ENCODE results near the gene MEX3D. TPM values are rescaled to one million over a fixed set of nuclear protein-coding genes. Genes with fewer than 3 reads are reported as not detected.

The MEX3D gene
- total and polyA plus RNA-seq, 4 donors = 0.92 to 9.1 (median 5.2) TPM

GRCh38 chr19:1525343-1525742 lies 42.8 kb downstream of the MEX3D start:
- TF ChIP-seq TAF1 (conservative IDR thresholded peaks at IDR 0.05) = no peak
- Histone ChIP-seq H3K4me3 (ENCODE audit: low read depth in 1 of 3, low read length in 3 of 3) (no peak overlapping the region), H3K9ac (ENCODE audit: low read depth in 1 of 2, low read length in 2 of 2) (no peak overlapping the region), H3K36me3 (ENCODE audit: control insufficient read depth in 4 of 4, insufficient read depth in 3 of 4, low read depth in 1 of 4, low read length in 3 of 4) (no peaks in the 10 kb centered on the region), H3K27ac (ENCODE audit: low read depth in 1 of 2, low read length in 2 of 2) (no peak overlapping the region), H3K9me3 (ENCODE audit: control insufficient read depth in 4 of 4, low read length in 3 of 4) (no peaks in the 10 kb centered on the region), H3K4me1 (ENCODE audit: control insufficient read depth in 4 of 4, insufficient read depth in 4 of 4, low read length in 3 of 4) (peaks cover 0 to 5% (median 2%) of the 10 kb centered on the region in 4 donors), H3K27me3 (ENCODE audit: control insufficient read depth in 4 of 4, insufficient read depth in 4 of 4, low read length in 3 of 4) (peaks cover 0 to 26% (median 7%) of the 10 kb centered on the region in 4 donors)
- no peak for DNase-seq (ENCODE audit: low spot score)
- whole genome bisulfite sequencing = 67% methylated on average over 31 of the region's 31 CpGs

- no peak for DNase-seq (ENCODE audit: low spot score)
- Histone ChIP-seq H3K27me3 (ENCODE audit: control insufficient read depth in 4 of 4, insufficient read depth in 4 of 4, low read length in 3 of 4) (peaks cover 0 to 26% (median 7%) of the 10 kb centered on the region in 4 donors), H3K36me3 (ENCODE audit: control insufficient read depth in 4 of 4, insufficient read depth in 3 of 4, low read depth in 1 of 4, low read length in 3 of 4) (no peaks in the 10 kb centered on the region), H3K4me3 (ENCODE audit: low read depth in 1 of 3, low read length in 3 of 3) (no peak overlapping the region), H3K9ac (ENCODE audit: low read depth in 1 of 2, low read length in 2 of 2) (no peak overlapping the region), H3K9me3 (ENCODE audit: control insufficient read depth in 4 of 4, low read length in 3 of 4) (no peaks in the 10 kb centered on the region), H3K27ac (ENCODE audit: low read depth in 1 of 2, low read length in 2 of 2) (no peak overlapping the region), H3K4me1 (ENCODE audit: control insufficient read depth in 4 of 4, insufficient read depth in 4 of 4, low read length in 3 of 4) (peaks cover 0 to 5% (median 2%) of the 10 kb centered on the region in 4 donors)
- TF ChIP-seq YY1 (IDR thresholded peaks at IDR 0.05) = no peak
- no peak for TF ChIP-seq HNF4A (conservative IDR thresholded peaks at IDR 0.05)
- TF ChIP-seq EGR1 (IDR thresholded peaks at IDR 0.05; ENCODE audit: low read depth in 2 of 2) = no peak
- TF ChIP-seq HNF4G (IDR thresholded peaks at IDR 0.05) = no peak
- TF ChIP-seq TAF1 (conservative IDR thresholded peaks at IDR 0.05) = no peak
- TF ChIP-seq REST (IDR thresholded peaks at IDR 0.05) = no peak
- no peak for TF ChIP-seq NR2F2 (IDR thresholded peaks at IDR 0.05)
- TF ChIP-seq SP1 (IDR thresholded peaks at IDR 0.05) = no peak
- no peak for TF ChIP-seq CTCF (IDR thresholded peaks at IDR 0.05; ENCODE audit: low read depth, low read length, missing input control)
- TF ChIP-seq FOXA2 (IDR thresholded peaks at IDR 0.05) = no peak
- TF ChIP-seq, protein P1, sequence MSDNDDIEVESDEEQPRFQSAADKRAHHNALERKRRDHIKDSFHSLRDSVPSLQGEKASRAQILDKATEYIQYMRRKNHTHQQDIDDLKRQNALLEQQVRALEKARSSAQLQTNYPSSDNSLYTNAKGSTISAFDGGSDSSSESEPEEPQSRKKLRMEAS (IDR thresholded peaks at IDR 0.05) = no peak
- TF ChIP-seq FOXA1 (IDR thresholded peaks at IDR 0.05) = no peak
- TF ChIP-seq, protein P2, sequence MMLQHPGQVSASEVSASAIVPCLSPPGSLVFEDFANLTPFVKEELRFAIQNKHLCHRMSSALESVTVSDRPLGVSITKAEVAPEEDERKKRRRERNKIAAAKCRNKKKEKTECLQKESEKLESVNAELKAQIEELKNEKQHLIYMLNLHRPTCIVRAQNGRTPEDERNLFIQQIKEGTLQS (IDR thresholded peaks at IDR 0.05) = no peak
- no peak for TF ChIP-seq GABPA (IDR thresholded peaks at IDR 0.05 in 1 of 2, conservative IDR thresholded peaks at IDR 0.05 in 1 of 2)
- no peak for TF ChIP-seq RAD21 (IDR thresholded peaks at IDR 0.05)
- no peak for TF ChIP-seq ZBTB33 (IDR thresholded peaks at IDR 0.05)
- no peak for TF ChIP-seq RXRA (IDR thresholded peaks at IDR 0.05)
- no peak for TF ChIP-seq JUND (IDR thresholded peaks at IDR 0.05)
- 62% methylated on average over 17 of the region's 17 CpGs for WGBS
These were observed 43.2 kb downstream of the MEX3D start for GRCh38 chr19:1524972-1525325.
